ENCODE data around the gene NOL8.

The NOL8 gene

GRCh38 chr9:92266486-92266885 lies 58.7 kb downstream of the NOL8 start:
- no peak for DNase-seq (ENCODE audit: low read depth in 2 of 2)

DNA sequence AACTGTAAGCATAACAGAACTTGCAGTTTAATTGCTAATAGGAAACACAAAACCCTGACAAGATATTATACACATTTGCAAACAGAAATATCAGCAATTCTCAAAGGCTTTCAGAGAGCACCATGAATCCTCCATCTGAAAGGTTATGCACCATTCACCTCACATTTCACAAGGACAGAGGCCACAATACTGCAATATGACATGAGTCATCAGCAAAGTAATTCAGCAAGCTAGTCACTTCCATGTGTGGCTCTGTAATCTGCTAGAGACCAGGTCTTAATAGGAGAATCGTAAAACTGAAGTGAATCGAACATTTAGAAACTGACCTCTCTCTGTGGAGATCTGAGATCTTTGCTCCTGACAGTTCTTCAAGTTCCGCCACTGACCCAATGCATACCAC lies 60.0 kb downstream of the NOL8 start:
- DNase-seq (ENCODE audit: low read depth in 2 of 2), result no peak

GRCh38 chr9:92263131-92263530 lies 62.0 kb downstream of the NOL8 start:
- no peak for DNase-seq (ENCODE audit: low read depth in 2 of 2)

DNA sequence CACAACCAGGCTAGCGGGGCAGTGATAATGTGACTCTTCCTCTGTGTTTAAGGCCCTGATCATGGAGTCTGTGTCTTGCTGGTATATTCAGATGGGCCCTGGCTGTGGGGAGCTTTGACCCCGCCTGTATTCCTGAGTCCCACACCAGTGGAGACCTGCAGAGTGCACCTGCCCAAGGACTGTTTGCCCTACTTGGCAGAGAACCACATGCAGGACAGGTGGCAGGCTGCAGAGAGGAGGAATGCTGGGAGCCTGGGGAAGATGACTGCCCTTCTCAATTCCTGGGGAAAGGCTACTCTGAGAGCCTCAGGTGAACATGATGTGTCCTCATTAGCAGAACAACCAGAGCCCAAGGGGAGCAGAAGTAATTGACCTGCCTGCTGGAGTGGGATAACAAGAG lies 67.8 kb downstream of the NOL8 start:
- no peak for DNase-seq (ENCODE audit: low read depth in 2 of 2)

DNA sequence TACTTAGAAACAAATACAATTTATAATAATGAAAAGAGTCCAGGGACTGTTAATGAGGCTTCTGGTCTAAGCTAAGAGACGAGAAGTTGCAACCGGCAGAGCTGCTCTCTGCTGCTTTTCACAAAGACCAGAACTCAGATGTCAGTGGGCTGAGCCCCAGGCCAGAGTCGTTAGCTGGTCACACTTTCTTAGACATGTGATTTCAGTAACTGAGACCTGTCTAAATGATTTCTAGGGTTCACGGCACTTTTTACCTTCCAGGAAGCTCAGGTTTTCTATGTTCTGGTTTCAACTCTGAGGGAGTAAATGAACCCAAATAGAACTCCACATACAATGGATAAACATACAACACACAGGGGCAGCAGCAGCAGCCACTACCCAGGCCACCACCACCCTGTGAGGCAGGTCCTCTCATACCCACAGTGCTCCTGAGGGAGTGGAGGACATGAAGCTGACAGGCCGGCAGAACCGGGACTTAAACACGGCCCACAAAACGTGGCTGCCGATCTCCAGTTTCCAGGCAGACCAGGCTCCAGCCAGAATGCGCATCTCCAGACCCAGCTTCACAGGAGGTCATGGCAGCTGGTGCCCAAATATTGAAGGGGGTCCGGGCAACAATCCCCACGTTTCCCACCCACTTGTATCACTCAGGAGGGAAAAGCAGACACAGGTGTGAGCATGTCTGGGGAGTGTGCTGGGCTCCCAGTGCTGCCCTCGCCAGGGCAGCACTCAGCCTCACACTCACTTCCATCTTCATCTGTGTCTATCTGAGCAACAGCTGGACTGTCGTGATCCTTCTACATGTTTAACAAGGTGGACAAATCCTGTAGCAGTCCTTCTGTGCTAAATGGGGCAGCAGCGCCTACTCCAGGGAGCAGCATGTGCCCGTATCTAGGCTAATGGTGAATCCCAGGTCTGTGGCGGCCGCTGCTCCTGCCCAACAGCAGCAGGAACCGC lies 70.5 kb downstream of the NOL8 start:
- DNase-seq (ENCODE audit: low read depth in 2 of 2), result no peak

- no peak for DNase-seq (ENCODE audit: low read depth in 2 of 2)
These were observed 71.5 kb downstream of the NOL8 start for GRCh38 chr9:92253656-92254055.

DNA sequence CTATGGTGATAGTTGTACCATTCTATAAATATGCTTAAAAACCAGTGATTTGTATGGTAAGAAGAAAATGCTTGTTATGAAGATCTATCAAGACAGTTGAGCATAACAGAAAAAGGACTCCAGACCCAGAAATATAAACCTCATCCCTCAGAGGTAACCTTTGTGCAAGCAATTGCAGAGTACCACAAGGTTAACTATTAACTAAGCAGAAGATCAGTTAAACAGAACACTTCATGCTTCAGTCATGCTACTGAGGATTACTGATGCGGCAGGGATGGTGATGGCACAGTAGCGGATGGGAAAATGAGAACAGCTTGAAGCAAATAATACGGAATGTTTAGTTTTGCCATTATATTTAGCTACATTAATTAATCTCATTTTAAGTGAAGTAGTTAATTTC lies 77.2 kb downstream of the NOL8 start:
- no peak for DNase-seq (ENCODE audit: low read depth in 2 of 2)

Data from stimulated activated CD4-positive, alpha-beta T cell treated with anti-CD3 and anti-CD28 coated beads, Interleukin-4, amount 100 ng/mL, for 48 hours (primary cell).